NCI-H2107 (cell line): ENCODE results near the gene PDF.

Experiments used
- DNase-seq: peaks from one replicate; lab custom pipeline; 2025; lab: John Stamatoyannopoulos, UW

Gene PDF

DNA sequence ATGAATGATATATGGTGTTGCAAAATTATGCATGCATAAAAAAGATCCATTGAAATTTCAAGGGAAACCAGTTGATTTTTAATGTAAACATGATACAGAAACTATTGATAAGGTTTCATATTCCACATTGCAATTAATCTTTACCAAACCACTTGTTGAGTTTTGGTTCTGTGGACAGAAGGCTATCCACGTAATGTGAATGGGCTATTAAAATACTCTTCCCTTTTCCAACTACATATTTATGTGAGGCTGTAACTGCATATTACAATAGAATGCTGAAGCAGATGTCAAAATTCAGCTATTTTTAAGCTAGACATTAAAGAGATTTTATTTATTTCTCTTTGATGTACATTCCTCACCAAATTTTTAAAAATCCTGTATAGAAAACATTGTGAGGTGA, 53.0 kb downstream of the PDF start:
- no peak for DNase-seq
